CD4-positive, alpha-beta T cell treated with Interleukin-2 at 100 ng/mL for 4 hours (primary cell): ENCODE results near the gene NFAT5.

ENCODE experiments used
- DNase-seq: peaks from one replicate; pipeline ENCODE4 v3.0.0-alpha.2; 2020; ENCODE audit warnings: low spot score

The NFAT5 gene

DNA sequence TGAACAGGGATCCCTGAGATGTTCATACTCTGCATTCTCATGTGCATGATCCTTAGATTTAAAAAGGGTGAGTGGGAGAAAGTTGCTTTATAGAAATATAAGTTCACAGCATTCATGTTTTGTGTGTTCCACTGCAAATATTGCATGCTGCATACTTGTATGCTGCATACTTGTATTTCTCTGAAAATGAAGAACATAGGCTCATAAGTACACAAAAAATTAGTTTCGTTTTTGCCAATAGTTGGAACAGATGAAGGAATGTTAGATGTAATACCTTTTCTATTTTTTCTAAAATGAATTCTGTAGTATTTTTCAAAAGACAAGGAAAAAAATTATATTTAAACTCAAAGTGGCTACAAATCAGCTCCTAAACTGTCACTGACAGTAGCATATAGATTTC, 79.0 kb downstream of the NFAT5 start:
- no peak for DNase-seq

DNA sequence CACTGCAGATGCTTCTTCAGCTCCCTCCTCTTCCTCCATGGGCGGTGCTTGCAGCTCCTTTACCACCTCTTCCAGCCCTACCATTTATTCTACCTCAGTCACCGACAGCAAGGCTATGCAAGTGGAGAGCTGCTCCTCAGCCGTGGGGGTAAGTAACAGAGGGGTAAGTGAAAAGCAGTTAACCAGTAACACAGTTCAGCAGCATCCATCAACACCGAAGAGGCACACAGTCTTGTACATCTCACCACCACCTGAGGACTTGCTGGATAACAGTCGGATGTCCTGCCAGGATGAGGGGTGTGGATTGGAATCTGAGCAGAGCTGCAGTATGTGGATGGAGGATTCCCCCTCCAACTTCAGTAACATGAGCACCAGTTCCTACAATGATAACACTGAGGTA, 81.3 kb downstream of the NFAT5 start:
- no peak for DNase-seq

DNA sequence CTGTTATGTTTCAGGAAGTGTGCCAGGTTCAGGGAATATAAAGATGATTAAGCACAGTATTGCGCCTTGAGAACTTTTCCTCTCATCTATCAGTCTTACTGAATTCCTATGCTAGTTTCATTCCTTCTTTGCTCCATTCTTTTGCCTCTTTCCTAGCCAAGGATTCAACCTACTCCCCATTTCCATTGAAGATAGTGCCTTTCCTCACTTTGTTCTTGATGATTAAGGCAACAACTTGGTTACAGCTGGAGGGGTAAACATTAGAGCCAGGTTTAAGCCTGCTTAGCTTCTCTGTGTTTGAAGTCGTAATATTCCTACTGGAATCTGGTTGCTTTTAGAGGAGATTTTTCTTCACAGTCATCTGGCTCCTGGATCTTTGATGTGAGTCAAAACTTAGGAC, 85.5 kb downstream of the NFAT5 start:
- DNase-seq = no peak

- no peak for DNase-seq
Measured at GRCh38 chr16:69654280-69654931, 88.6 kb downstream of the NFAT5 start.

DNA sequence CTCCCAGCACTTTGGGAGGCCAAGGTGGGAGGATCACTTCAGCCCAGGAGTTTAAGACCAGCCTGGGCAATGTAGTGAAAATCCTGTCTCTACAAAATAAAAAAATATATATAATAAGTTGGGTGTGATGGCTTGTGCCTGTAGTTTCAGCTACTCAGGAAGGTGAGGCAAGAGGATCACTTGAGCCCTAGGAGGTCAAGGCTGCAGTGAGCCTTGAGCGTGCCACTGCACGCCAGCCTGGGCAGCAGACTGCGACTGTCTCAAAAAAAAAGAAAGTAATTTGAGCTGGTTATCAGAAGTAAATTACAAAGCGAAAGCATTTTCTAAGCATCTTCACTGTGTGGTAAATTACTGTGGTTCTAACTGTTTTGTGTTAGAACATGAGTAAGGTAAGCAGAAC, 94.4 kb downstream of the NFAT5 start:
- DNase-seq = no peak

DNA sequence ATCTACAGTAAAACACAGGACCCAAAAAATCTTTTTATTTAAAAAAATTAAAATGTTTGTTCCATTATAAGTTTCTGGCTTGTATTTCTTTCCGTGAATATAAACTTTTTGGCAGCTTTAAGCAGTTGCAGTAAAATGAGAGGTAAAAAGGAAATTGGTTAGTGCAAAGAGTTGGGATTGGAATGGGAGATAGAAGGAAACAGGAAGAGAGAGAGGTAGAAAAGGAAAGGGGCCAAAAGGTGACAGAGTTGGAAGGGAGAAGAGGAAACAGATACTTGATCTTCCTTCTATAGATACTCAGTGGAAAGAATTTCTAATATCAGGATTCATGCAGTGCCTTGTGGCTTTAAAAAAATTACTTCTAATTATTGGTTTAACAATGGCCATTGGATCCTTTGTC, 97.1 kb downstream of the NFAT5 start:
- no peak for DNase-seq

DNA sequence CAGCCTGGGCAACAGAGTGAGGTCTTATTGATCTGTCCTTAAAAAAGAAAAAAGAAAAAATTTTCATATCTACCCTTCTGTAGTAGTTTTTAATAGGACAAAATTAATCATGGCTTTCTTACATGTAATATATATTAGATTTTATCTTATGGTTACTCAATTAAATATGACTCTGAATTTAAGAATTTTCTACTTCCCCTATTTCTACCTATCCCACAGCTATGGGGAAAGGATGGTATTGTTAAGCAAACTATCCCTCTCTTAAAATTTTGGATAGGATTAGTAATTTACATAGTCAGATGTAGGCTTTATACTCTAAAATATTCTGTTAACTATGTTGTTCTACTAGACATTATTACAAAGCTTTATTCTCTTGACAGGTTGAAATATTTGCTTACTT, 98.1 kb downstream of the NFAT5 start:
- DNase-seq = no peak

GRCh38 chr16:69669577-69669976, 103.8 kb downstream of the NFAT5 start:
- no peak for DNase-seq

DNA sequence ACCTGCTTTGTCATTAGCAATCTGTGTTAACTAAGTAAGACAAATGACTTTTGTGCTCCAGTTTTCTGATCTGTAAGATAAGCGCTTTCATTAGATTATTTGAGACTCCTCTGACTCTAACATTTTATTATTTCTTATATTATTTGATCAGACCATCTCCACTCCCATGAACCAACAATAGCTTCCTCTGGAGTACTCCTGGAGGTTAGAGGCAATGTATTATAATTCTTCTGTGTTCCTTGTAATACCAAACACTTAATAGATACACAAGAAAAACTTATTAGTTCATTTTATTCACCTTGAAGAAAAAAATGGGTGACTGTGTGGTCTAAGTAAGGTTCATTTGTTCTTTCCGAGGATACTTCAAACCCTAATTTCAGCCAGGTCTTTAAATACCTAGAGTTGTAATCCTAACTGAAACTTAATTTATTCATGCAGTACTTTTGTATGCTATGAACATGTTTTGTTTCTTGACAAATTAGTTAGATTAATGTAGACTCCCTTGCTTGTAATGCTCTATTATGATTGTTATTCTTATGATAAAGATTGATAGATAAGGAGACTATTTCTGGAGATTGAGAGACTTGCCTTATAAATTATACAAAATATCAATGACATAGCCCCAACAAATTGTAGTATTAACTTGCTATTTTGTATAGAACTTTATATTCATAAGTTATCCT, 106.7 kb downstream of the NFAT5 start:
- no peak for DNase-seq

DNA sequence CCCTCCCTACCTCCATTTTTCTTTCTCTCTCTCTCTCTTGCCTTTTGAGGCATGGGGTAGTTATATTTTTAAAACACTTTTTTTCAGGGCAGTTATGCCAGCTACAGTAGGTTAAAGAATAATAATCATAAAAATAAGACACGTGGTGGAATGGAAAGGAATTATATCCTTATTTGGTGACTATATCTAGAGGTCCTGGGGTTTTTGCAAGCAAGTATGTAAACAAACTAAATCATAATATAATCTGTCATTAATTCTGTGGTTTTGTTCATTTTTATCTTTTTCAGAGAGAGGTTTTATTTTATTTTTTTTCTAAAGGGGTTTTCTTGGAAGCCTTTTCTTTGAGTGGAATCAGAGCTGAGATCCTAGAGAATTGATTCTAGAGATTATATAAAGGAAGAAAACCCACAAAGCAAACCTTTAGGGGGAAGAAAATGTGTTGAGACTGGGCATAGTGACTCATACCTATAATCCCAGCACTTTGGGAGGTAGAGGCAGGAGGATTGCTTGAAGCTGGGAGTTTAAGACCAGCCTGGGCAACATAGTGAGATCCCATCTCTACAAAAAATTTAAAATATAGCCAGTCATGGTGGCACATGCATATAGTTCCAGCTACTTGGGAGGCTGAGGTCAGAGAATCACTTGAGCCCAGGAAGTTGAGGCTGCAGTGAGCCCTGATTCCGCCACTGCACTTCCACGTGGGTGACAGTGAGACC, 107.4 kb downstream of the NFAT5 start:
- no peak for DNase-seq

DNA sequence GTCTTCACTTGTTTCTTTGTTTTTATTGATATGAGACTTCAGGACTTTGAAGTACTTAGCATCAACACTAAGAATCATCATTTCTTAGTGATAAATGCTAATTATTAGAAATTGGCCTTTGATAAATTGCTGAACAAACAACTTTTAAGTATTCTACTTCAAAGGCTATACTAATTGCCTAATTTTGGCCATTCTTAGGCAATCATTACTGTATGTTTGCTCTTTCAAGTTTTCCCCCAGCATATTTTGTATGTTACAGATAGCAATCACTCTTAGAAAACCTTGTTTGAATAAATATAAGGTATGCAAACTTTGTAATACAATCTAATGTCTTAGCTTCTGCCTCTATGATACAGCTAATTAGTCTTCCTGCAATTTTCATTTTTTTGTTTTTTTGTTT, 114.6 kb downstream of the NFAT5 start:
- DNase-seq = no peak

- DNase-seq = no peak
Measured at GRCh38 chr16:69688589-69688988, 122.8 kb downstream of the NFAT5 start.

- no peak for DNase-seq
Measured at GRCh38 chr16:69691980-69692911, 126.5 kb downstream of the NFAT5 start.

DNA sequence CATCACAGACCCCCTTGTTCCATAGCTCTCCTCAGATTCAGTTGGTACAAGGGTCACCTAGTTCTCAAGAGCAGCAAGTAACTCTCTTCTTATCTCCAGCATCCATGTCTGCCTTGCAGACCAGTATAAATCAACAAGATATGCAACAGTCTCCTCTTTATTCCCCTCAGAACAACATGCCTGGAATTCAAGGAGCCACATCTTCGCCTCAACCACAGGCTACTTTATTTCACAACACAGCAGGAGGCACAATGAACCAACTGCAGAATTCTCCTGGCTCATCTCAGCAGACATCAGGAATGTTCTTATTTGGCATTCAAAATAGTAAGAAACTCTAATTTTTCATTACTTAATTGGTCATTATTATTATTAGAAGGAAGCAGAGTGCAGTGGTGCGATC, 128.2 kb downstream of the NFAT5 start:
- DNase-seq = no peak

- no peak for DNase-seq
Measured at GRCh38 chr16:69698404-69698803, 132.6 kb downstream of the NFAT5 start.

DNA sequence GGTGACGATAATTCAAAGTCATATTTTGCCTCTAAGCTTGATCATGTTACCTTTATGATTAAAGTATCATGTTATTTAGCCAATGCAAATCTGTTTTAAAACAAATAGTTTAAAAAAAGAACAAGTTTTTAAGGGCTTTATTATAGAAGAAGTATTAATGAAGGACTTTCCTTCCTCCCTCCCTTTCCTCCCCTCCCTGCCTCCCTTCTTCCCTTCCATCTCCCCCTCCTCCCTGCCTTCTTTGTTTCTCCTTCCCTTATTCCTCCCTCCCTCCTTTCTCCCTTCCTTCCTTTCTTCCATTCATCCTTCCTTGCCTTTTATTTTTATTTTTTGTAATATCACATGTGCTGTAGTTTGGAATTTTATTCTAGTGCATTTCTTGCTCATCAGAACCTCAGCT, 134.1 kb downstream of the NFAT5 start:
- no peak for DNase-seq

DNA sequence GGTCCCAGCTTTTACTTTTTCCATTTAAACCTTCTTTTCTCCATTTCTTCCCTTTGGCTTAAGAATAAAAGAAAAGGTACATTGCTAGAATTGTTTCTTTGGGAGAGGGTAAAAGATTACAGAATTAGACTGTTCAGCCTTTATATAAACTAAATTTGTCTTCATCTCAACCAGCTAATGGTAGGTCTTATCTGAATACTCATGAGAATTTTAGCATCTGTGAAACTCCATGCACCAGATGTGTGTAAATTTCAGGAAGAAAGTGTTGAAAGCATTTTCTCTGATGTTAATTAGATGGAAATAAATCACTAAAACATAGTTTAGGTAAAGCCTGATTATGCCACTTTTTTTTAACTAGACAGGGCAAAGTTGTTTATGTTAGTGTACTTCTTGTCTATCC, 135.7 kb downstream of the NFAT5 start:
- no peak for DNase-seq

- no peak for DNase-seq
Measured at GRCh38 chr16:69701866-69702265, 136.1 kb downstream of the NFAT5 start.

GRCh38 chr16:69703638-69704037, 137.9 kb downstream of the NFAT5 start:
- DNase-seq = no peak

GRCh38 chr16:69706256-69706974, 140.6 kb downstream of the NFAT5 start:
- no peak for DNase-seq

DNA sequence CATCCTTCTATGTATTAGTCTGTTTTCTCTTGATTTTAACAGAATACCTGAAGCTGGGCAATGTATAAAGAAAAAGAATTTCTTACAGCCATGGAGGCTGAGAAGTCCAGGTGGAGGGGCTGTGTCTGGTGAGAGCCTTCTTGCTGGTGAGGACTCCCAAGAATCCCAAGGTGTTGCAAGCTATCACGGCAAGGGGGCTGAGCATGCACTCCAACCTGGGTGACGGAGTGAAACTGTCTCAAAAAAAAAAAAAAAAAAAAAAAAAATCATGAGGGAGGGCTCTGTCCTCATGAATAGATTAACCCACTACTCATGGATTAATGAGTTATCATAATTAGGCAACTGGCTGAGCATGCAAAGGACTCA, 141.2 kb downstream of the NFAT5 start:
- no peak for DNase-seq
